NCI-H69 (cell line): ENCODE data around the gene CD3G.
A peak's percentile ranks its signal among the peaks of the same experiment; 100 is the strongest.

Experiments
- DNase-seq: peaks from one replicate; lab custom pipeline; 2025; lab: John Stamatoyannopoulos, UW

CD3G gene

DNA sequence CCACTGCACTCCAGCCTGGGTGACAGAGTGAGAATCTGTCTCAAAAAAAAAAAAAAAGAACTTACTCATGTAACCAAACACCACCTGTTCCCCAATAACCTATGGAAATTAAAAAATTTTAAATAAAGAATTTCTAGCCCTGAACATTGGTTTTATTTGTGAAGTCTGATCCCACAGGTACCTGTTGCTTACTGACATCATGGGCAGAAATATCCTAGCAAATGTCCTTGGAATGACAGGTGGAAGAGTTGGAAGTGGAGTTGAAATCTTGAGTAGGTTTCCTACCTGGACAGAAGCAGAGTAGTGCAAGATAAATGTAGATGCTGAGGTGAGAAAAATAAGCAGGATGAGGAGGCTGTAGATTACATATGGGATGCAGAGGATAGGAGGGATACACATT is 18.9 kb upstream of the CD3G start:
- no peak for DNase-seq

DNA sequence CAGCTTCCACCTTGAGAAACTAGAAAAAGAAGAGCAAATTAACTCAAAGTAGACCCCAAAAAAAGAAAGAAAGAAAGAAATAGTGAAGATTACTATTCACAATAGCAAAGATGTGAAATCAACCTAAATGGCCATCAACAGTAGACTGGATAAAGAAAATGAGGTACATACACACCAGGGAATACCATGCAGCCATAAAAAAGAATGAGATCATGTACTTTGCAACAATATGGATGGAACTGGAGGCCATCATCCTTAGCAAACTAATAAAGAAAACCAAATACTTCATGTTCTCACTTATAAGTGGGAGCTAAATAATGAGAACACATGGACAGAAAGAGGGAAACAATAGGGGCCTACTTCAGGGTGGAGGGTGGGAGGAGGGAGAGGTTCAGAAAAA is 15.4 kb upstream of the CD3G start:
- DNase-seq, result no peak

- no peak for DNase-seq
These were observed 9.4 kb upstream of the CD3G start for GRCh38 chr11:118334745-118335144.

GRCh38 chr11:118338637-118339061 is 5.5 kb upstream of the CD3G start:
- DNase-seq, result no peak

DNA sequence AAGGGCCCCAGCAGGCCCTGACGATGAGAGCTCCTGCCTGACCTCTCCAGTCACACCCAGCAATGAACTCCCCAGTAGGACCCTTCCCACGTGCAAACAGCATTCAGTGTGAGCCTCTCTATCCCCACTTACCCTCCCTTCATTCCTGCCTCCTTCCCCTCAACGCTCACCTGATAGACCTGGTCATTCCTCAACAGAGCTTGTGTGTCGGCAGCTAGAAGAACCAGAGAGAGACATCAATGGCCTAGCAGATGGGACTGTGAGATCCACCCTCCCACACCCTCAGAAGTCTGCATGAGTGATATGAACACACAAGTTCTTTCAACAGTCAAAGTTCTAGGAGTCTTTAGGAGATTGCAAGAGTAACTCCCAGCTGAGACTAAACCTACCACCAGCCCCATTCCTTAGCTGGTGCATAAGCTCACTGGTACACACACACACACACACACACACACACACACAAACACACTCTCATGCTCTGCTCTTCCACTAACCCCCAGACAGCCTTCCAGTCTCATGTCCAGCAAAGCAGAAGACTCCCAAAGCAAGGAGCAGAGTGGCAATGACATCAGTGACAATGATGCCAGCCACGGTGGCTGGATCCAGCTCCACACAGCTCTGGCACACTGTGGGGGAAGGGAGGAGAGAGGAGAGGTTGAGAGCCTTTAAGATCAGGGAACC is 4.7 kb upstream of the CD3G start:
- DNase-seq, result no peak

DNA sequence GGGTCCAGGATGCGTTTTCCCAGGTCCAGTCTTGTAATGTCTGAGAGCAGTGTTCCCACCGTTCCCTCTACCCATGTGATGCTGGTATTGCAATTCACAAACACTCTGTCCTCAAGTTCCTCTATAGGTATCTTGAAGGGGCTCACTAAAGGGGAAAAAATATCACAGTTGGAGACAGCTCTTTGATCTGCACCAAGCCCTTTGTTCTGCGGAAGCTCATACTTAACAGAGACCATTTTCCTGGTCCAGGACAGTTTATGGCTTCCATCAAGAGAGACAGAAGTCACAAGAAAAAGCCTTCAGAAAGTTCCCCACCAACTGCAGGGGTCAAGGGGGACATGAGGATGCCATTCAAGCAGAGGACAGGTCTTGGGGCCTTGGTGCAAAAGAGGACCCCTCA is 3.7 kb upstream of the CD3G start:
- DNase-seq, result no peak

DNA sequence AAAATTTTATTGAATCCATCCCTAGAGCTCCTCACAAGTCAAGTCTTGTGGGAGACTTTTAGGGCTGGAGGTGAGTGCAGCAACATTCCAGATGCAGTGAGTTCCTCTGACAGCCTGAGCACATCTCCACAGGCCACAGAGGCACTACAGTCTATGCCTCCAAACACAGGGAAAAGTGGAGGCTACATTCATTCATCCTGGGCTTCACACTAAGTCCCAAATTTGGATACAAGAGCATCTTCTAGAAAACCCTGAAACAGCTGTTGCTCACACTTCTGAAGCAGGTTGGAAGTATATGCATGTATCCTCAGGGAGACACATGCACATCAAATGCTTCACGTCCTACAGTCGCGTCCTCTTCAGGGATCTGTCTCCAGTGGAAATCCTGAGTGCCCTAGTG is 2.9 kb upstream of the CD3G start:
- DNase-seq, result no peak

- no peak for DNase-seq
These were observed 2.2 kb upstream of the CD3G start for GRCh38 chr11:118341815-118342489.

GRCh38 chr11:118342503-118343161 is 1.5 kb upstream of the CD3G start, which contains the start of gene CD3D:
Gene CD3D, minus strand, starts transcription at chr11:118342705. Its CDS starts 98 bp downstream, at chr11:118342607.
- no peak for DNase-seq

- DNase-seq, result no peak
These were observed 896 bp upstream of the CD3G start for GRCh38 chr11:118343248-118343647.

DNA sequence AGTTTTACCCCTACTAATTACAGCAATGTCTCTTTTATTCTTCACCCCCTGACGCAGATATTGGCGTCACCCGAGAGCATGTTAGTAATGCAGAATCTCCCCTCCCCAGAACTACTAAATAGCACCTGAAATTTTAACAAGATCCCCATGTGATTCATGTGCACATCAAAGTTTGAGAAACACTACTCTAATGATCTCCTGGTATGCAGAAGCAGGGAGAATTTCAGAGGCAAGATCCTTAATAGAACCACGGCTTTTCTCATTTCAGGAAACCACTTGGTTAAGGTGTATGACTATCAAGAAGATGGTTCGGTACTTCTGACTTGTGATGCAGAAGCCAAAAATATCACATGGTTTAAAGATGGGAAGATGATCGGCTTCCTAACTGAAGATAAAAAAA is 5.3 kb downstream of the CD3G start:
- no peak for DNase-seq

DNA sequence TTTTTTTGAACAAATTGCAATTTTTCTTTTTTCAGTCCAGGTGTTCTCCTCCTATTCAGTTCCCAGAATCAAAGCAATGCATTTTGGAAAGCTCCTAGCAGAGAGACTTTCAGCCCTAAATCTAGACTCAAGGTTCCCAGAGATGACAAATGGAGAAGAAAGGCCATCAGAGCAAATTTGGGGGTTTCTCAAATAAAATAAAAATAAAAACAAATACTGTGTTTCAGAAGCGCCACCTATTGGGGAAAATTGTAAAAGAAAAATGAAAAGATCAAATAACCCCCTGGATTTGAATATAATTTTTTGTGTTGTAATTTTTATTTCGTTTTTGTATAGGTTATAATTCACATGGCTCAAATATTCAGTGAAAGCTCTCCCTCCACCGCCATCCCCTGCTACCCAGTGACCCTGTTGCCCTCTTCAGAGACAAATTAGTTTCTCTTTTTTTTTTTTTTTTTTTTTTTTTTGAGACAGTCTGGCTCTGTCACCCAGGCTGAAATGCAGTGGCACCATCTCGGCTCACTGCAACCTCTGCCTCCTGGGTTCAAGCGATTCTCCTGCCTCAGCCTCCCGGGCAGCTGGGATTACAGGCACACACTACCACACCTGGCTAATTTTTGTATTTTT is 9.1 kb downstream of the CD3G start:
- DNase-seq, result peak; percentile 23

DNA sequence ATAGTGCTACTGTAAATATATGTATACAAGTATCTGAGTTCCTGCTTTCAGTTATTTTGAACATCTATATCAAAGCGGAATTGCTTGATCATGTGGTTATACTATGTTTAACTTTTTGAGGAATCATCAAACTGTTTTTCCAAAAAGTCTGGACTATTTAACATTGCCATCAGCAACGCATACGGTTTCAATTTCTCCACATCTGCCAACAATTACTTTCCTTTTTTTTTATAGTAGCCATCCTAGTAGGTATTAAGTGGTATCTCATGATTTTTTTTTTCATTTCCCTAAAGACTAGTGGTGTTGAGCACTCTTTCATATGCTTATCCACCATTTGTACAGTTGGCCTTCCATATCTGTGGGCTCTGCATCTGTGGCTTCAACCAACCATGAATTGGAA is 13.9 kb downstream of the CD3G start:
- DNase-seq, result no peak

GRCh38 chr11:118359295-118359958 is 15.3 kb downstream of the CD3G start, which contains the start of gene UBE4A:
Gene UBE4A, plus strand, starts transcription at chr11:118359600. Its CDS starts 5,481 bp downstream, at chr11:118365081.
- DNase-seq, result peak; percentile 99

- no peak for DNase-seq
These were observed 20.9 kb downstream of the CD3G start for GRCh38 chr11:118364956-118365615.

GRCh38 chr11:118366287-118366686 is 22.1 kb downstream of the CD3G start:
- DNase-seq, result no peak

DNA sequence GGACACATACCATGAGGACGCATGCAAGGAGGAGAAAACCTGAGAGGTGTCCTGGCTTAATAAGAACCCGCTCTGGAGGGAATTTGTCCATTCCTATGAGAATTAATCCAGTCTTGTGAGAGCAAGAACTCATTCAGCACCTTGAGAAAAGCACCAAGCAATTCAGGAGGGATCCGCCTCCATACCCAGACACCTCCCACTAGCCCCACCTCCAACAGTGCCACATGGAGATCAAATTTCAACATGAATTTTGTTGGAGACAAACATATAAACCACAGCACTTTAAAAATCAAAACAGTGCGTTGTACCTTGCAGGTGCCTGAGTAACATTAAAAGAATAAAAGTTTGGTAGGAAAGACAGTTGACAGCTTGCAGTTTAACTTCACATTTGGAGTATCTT is 26.6 kb downstream of the CD3G start:
- no peak for DNase-seq

GRCh38 chr11:118373263-118373662 is 29.1 kb downstream of the CD3G start:
- no peak for DNase-seq

DNA sequence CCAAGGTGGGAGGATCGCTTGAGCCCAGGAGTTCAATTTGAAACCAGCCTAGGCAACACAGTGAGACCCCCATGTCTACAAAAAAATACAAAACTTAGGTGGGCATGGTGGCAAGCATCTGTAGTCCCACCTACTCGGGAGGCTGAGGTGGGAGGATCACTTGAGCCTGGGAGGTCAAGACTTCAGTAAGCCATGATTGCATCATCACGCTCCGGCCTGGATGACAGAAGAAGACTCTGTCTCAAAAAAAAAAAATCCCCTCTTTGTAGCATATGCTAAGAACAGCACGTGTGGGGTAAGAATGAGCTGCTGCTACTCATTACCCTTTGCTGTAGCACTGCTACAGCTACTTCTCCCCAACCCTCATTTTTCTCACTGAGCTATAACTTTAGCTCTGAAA is 29.7 kb downstream of the CD3G start:
- DNase-seq, result no peak

GRCh38 chr11:118374729-118375128 is 30.6 kb downstream of the CD3G start:
- DNase-seq, result no peak

DNA sequence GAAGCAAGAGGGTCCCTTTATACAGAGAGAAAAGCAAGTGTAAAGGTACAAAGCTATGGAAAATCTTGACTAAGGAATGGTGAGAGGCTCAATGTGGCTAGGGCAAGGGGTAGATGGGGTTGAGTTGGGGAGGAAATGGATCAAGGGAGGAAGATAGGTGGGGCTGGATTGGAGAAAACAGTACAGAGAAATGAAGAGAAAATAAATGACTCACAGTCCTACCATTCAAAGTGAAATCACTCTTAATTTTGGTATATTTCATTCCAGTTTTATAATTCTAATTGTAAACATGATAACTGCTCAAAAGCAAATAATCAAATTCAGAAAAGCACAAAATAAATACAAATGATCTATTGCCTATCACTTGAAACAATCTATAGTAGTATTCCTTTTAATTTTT is 31.8 kb downstream of the CD3G start:
- no peak for DNase-seq

GRCh38 chr11:118379497-118379896 is 35.4 kb downstream of the CD3G start:
- peak; percentile 7 for DNase-seq
